D721Med (cell line): ENCODE results near the gene FCRLB.
"Not testable (repeated sequence)": the region's sequence is repeated elsewhere in the genome, so short reads cannot be mapped to it uniquely, and the experiment has no call there.

Experiments used
- DNase-seq: peaks from one replicate; pipeline ENCODE4 v3.0.0; 2011; ENCODE audit warnings: low spot score; ENCODE audit not compliant: insufficient read length
- FAIRE-seq: peaks from 2 replicates; lab custom pipeline; 2011; peaks lifted over from hg19 to GRCh38; lab: Jason Lieb, UNC
- CTCF ChIP-seq: IDR thresholded peaks from 2 replicates; pipeline ENCODE4 v1.5.1; 2012; ENCODE audit warnings: mild to moderate bottlenecking, control low read depth; ENCODE audit not compliant: insufficient read depth; ENCODE audit errors: missing control alignments

Gene FCRLB

GRCh38 chr1:161720956-161721737 is at the start of gene FCRLB:
Gene FCRLB, plus strand, starts transcription at chr1:161721544. Its CDS starts 1,129 bp downstream, at chr1:161722673.
- DNase-seq (no peak), FAIRE-seq (no peak)
- no peak for TF ChIP-seq CTCF

GRCh38 chr1:161673437-161673836 is 47.9 kb upstream of the FCRLB start:
- not testable (repeated sequence) for FAIRE-seq, DNase-seq

- DNase-seq, FAIRE-seq: not testable (repeated sequence)
Measured at GRCh38 chr1:161674447-161674846, 46.9 kb upstream of the FCRLB start.

GRCh38 chr1:161674908-161675307 is 46.4 kb upstream of the FCRLB start:
- not testable (repeated sequence) for FAIRE-seq

GRCh38 chr1:161676441-161676840 is 44.9 kb upstream of the FCRLB start:
- no peak for TF ChIP-seq CTCF
- FAIRE-seq, result no peak
- DNase-seq, result no peak

More at GRCh38 chr1:161674908-161675307, 46.4 kb upstream of the FCRLB start:
- DNase-seq, result not testable (repeated sequence)

GRCh38 chr1:161676958-161677689 is 44.2 kb upstream of the FCRLB start:
- no peak for TF ChIP-seq CTCF
- no peak for FAIRE-seq

GRCh38 chr1:161678500-161678899 is 42.8 kb upstream of the FCRLB start:
- DNase-seq (no peak), FAIRE-seq (no peak)
- TF ChIP-seq CTCF, result no peak

More at GRCh38 chr1:161676958-161677689, 44.2 kb upstream of the FCRLB start:
- DNase-seq, result no peak

GRCh38 chr1:161681879-161682278 is 39.5 kb upstream of the FCRLB start:
- TF ChIP-seq CTCF, result no peak
- DNase-seq (no peak), FAIRE-seq (no peak)
